HepG2 (cell line): ENCODE measurements around the gene CTSA. TPM values are rescaled to one million over a fixed set of nuclear protein-coding genes. Genes with fewer than 3 reads are reported as not detected.

ENCODE experiments used
- AGO2 ChIP-seq: fragments of 200-400 bp; formaldehyde crosslinking; optimal IDR thresholded peaks from 2 replicates; pipeline ENCODE3; 2017; ENCODE audit warnings: mild to moderate bottlenecking, low read depth, low read length, moderate library complexity
- MBD4 ChIP-seq: IDR thresholded peaks from 2 replicates; pipeline ENCODE4 v1.6.1; 2012; ENCODE audit warnings: low read length, inconsistent platforms, borderline replicate concordance
- NFE2 ChIP-seq: sonication (generic); formaldehyde crosslinking; IDR thresholded peaks from 2 replicates; pipeline ENCODE4 v1.4.0; 2020; ENCODE audit warnings: missing genetic modification reagents
- PRDM15 ChIP-seq: sonication (generic); formaldehyde crosslinking; IDR thresholded peaks from 2 replicates; pipeline ENCODE4 v1.4.0; 2020; ENCODE audit warnings: missing genetic modification reagents
- ZNF296 ChIP-seq: sonication (generic); formaldehyde crosslinking; conservative IDR thresholded peaks from 2 replicates; pipeline ENCODE4 v1.5.0; 2020; ENCODE audit warnings: mild to moderate bottlenecking, missing genetic modification reagents
- ZNF407 ChIP-seq: sonication (generic); formaldehyde crosslinking; IDR thresholded peaks from one replicate; pipeline ENCODE4 v1.5.1; 2020; ENCODE audit warnings: mild to moderate bottlenecking, missing genetic modification reagents; ENCODE audit errors: not compliant biosample characterization
- ZNF691 ChIP-seq: sonication (generic); formaldehyde crosslinking; IDR thresholded peaks from 2 replicates; pipeline ENCODE4 v1.4.0; 2020; ENCODE audit warnings: missing genetic modification reagents, low read depth, mild to moderate bottlenecking, borderline replicate concordance
- ZNF780A ChIP-seq: sonication (generic); formaldehyde crosslinking; IDR thresholded peaks from 2 replicates; pipeline ENCODE4 v1.8.0; 2022; ENCODE audit warnings: mild to moderate bottlenecking, missing genetic modification reagents, moderate library complexity
- polyA plus RNA-seq, 8 experiments: library from polyadenylated mRNA; depleted of rRNA in 3 of 8; stranded (reverse) in 7 of 8; unstranded in 1 of 8; fragments of >200 nt; fragmentation: Illumina TruSeq in 4 of 8; extraction: Trizol in 4 of 8; gene quantifications; 2 replicates each; pipeline versions ENCODE4 v1.2.1 to v1.2.3, GENCODE V29; 2011 to 2016; ENCODE audit warnings: low read depth in 4 of 8, missing spikeins in 1 of 8, mixed read lengths in 1 of 8; ENCODE audit not compliant: insufficient read depth in 1 of 8
- total RNA-seq, 5 experiments: library from RNA; depleted of rRNA; stranded (reverse); fragments of >200 nt; fragmentation: Illumina TruSeq; extraction: Trizol; gene quantifications; 2 replicates each; pipeline ENCODE4 v1.2.3, GENCODE V29; 2016; ENCODE audit warnings: low read depth in 1 of 5
- TF ChIP-seq, protein P1 (sequence below): IDR thresholded peaks from 2 replicates; pipeline ENCODE4 v1.6.1; 2016; ENCODE audit warnings: low read depth, missing genetic modification reagents, missing compliant biosample characterization

The CTSA gene
- total and polyA plus RNA-seq, 2 of the 13 experiments (the other 11 are each of a cell fraction or from before 2014, with no cell fraction given), result 202 to 231 TPM

DNA sequence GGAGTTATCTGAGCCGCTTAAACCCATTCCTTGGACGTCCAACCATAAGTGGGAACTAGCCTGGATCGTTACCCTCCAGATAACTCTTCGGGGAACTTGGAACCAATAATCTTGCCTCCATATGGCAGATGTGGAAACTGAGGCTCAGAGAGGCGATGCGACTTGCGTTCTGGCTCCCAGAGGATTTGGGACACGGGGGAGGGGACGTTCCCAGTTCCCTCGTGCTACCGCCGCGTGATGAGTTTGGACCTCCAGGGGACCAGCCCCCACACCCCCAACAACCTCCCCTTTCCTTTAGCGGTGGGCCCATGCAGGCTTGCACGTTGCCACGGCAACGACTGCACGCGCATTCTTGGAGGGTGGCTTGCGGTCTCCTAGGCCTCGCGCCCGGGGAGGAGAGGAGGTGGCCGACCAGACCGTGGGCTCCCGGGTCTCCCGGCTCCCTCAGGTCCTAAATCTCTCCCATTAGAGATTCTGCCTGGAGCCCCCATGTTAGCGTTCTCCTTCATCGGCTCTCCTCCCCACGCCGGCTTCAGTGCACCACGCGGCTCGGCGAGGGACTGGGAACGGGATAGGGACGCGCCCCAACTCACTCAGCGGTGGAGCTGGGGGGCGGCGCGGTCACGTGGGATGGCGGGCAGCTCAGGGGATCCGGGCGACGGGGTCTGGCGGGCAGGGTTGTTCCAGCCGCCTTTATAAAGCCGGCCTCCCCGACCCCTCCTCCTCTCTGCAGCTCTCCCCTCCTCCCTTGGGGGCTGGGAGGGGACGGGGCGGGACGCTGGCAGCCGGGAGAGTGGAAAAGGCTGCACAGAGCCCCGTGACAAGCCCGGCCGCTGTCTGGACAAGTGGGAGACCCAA lies 20.6 kb downstream of the CTSA start, which contains the start of gene PLTP (continued):
- TF ChIP-seq ZNF407, result no peak
- 0 out of 2 replicates have a peak, but pooled peaks have one; percentile 73 for TF ChIP-seq ZNF691
- TF ChIP-seq MBD4, result no peak
- peak; percentile 25 for TF ChIP-seq AGO2
- TF ChIP-seq ZNF296 (CRISPR knock-in tag), result no peak
- TF ChIP-seq, protein P1, sequence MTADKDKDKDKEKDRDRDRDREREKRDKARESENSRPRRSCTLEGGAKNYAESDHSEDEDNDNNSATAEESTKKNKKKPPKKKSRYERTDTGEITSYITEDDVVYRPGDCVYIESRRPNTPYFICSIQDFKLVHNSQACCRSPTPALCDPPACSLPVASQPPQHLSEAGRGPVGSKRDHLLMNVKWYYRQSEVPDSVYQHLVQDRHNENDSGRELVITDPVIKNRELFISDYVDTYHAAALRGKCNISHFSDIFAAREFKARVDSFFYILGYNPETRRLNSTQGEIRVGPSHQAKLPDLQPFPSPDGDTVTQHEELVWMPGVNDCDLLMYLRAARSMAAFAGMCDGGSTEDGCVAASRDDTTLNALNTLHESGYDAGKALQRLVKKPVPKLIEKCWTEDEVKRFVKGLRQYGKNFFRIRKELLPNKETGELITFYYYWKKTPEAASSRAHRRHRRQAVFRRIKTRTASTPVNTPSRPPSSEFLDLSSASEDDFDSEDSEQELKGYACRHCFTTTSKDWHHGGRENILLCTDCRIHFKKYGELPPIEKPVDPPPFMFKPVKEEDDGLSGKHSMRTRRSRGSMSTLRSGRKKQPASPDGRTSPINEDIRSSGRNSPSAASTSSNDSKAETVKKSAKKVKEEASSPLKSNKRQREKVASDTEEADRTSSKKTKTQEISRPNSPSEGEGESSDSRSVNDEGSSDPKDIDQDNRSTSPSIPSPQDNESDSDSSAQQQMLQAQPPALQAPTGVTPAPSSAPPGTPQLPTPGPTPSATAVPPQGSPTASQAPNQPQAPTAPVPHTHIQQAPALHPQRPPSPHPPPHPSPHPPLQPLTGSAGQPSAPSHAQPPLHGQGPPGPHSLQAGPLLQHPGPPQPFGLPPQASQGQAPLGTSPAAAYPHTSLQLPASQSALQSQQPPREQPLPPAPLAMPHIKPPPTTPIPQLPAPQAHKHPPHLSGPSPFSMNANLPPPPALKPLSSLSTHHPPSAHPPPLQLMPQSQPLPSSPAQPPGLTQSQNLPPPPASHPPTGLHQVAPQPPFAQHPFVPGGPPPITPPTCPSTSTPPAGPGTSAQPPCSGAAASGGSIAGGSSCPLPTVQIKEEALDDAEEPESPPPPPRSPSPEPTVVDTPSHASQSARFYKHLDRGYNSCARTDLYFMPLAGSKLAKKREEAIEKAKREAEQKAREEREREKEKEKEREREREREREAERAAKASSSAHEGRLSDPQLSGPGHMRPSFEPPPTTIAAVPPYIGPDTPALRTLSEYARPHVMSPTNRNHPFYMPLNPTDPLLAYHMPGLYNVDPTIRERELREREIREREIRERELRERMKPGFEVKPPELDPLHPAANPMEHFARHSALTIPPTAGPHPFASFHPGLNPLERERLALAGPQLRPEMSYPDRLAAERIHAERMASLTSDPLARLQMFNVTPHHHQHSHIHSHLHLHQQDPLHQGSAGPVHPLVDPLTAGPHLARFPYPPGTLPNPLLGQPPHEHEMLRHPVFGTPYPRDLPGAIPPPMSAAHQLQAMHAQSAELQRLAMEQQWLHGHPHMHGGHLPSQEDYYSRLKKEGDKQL (CRISPR knock-in tag), result no peak
- TF ChIP-seq NFE2, result no peak
- TF ChIP-seq ZNF780A (CRISPR knock-in tag), result no peak
- TF ChIP-seq PRDM15 (CRISPR knock-in tag), result no peak
